ENCODE results near the gene OGT. TPM values are rescaled to one million over a fixed set of nuclear protein-coding genes. Genes with fewer than 3 reads are reported as not detected.

Gene OGT
- total RNA-seq, 2 experiments from 2014 or later, result 280 to 304 TPM

GRCh38 chrX:71616672-71617529 is 84.0 kb downstream of the OGT start:
- H3K36me3 Mint-ChIP-seq, result peaks cover 37% of the 10 kb centered on the region
- POLR2A ChIA-PET, result interaction anchor here (1.9 to 4.5 kb wide), 4 partner anchors 10 to 83 kb away, joined by 6 to 52 read pairs (median 18); partner anchors contain the start of gene OGT
- no peaks in the 10 kb centered on the region for H3K9me3 Mint-ChIP-seq
- no peaks in the 10 kb centered on the region for H3K27me3 Mint-ChIP-seq
- CTCF ChIA-PET, result interaction anchor here (1.1 to 3.0 kb wide), 7 partner anchors 10 to 82 kb away, joined by 3 to 13 read pairs (median 6); no protein-coding TSS in a partner anchor
- peaks cover 63% of the 10 kb centered on the region for H3K4me1 Mint-ChIP-seq (ENCODE audit: low read depth)
- DNase-seq, result peak; percentile 68
- peak overlapping the region; percentile 98 for H3K27ac Mint-ChIP-seq
- intact Hi-C loops (cut with micrococcal nuclease), result loop anchor here (1.0 kb wide), 1 partner anchor 33 kb away; no protein-coding TSS in a partner anchor
- peak overlapping the region; percentile 81 for H3K4me3 Mint-ChIP-seq

GRCh38 chrX:71617742-71618141 is 84.8 kb downstream of the OGT start:
- no peaks in the 10 kb centered on the region for H3K27me3 Mint-ChIP-seq
- peak overlapping the region; percentile 98 for H3K27ac Mint-ChIP-seq
- H3K9me3 Mint-ChIP-seq, result no peaks in the 10 kb centered on the region
- DNase-seq, result no peak
- intact Hi-C loops (cut with micrococcal nuclease), result loop anchor here (1.0 to 2.0 kb wide), 3 partner anchors 77 to 419 kb away; no protein-coding TSS in a partner anchor
- H3K4me1 Mint-ChIP-seq (ENCODE audit: low read depth), result peaks cover 72% of the 10 kb centered on the region
- peaks cover 34% of the 10 kb centered on the region for H3K36me3 Mint-ChIP-seq
- POLR2A ChIA-PET, result interaction anchor here (0.6 to 4.5 kb wide), 8 partner anchors 11 to 1363 kb away, joined by 3 to 52 read pairs (median 6); partner anchors contain the start of gene OGT
- CTCF ChIA-PET, result interaction anchor here (0.9 to 3.0 kb wide), 7 partner anchors 11 to 83 kb away, joined by 5 to 13 read pairs (median 6); no protein-coding TSS in a partner anchor
- peak overlapping the region; percentile 81 for H3K4me3 Mint-ChIP-seq

DNA sequence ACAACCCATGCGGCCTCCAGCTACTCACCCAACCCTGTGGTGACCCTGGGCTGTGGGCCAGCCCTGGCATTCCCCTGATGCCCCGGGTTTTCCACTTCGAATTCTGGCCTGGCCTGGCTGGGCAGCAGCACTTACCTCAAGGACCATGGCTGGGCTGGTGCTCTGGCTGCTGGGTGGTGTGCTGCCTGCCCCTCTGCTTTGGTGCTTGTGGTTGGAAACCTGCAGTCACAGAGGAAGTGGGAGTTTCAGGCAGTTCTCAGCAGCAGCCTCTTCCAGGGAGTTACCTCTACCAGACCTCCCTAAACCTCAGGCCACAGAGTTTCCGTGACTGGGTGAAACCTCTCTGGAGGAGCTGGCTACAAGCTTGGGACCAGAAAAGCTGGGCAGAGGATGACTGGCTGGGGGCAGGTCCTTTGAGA is 85.4 kb downstream of the OGT start, which contains the start of gene CXCR3:
TSS of gene CXCR3 (minus strand) at position 209 of the 419 bp plus-strand sequence. CDS start at position 147, 62 bp downstream.
- intact Hi-C loops (cut with micrococcal nuclease), result loop anchor here (1.0 to 2.0 kb wide), 3 partner anchors 78 to 420 kb away; no protein-coding TSS in a partner anchor
- Mint-ChIP-seq H3K27me3 (no peaks in the 10 kb centered on the region), H3K9me3 (no peaks in the 10 kb centered on the region), H3K4me3 (peak within 1 kb of the TSS; percentile 81), H3K4me1 (ENCODE audit: low read depth) (peaks cover 78% of the 10 kb centered on the region), H3K36me3 (peaks cover 28% of the 10 kb centered on the region), H3K27ac (peak within 1 kb of the TSS; percentile 98)
- DNase-seq, result peak; percentile 89
- POLR2A ChIA-PET, result interaction anchor here (0.5 to 4.5 kb wide), 12 partner anchors 9 to 1364 kb away, joined by 3 to 52 read pairs (median 4); partner anchors contain the start of genes OGT and TAF1
- CTCF ChIA-PET, result interaction anchor here (0.9 to 3.0 kb wide), 5 partner anchors 12 to 52 kb away, joined by 3 to 13 read pairs (median 6); no protein-coding TSS in a partner anchor

GRCh38 chrX:71618787-71619186 is 85.9 kb downstream of the OGT start:
- Mint-ChIP-seq H3K36me3 (peaks cover 27% of the 10 kb centered on the region), H3K27ac (peak overlapping the region; percentile 98), H3K9me3 (no peaks in the 10 kb centered on the region), H3K4me3 (peak overlapping the region; percentile 81), H3K27me3 (no peaks in the 10 kb centered on the region), H3K4me1 (ENCODE audit: low read depth) (peaks cover 79% of the 10 kb centered on the region)
- DNase-seq, result no peak
- CTCF ChIA-PET, result interaction anchor here (0.9 to 3.0 kb wide), 4 partner anchors 19 to 51 kb away, joined by 3 to 13 read pairs (median 8); no protein-coding TSS in a partner anchor
- intact Hi-C loops (cut with micrococcal nuclease), result loop anchor here (1.0 to 2.0 kb wide), 3 partner anchors 78 to 420 kb away; no protein-coding TSS in a partner anchor
- POLR2A ChIA-PET, result interaction anchor here (0.8 to 4.5 kb wide), 7 partner anchors 8 to 253 kb away, joined by 3 to 52 read pairs (median 6); partner anchors contain the start of genes OGT and TAF1

DNA sequence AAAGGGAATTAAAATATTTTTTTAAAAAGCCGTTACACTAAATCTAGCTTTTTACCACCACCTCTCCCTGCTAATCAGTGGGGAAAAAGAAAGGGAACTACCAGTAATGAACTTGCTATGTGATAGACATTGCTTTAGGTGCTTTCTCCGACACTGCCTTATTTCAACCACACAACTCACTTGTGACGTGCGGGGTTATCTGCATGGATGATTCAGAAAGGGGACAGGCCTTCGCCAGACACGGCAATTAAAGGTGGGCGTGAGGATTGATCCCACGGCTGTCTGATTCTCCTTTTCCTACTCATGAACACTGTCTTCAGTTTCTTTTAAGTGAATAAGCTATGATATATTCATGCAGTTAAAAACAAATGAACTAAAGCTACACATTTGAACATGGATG is 86.3 kb downstream of the OGT start:
- Mint-ChIP-seq H3K4me3 (peak overlapping the region; percentile 81), H3K4me1 (ENCODE audit: low read depth) (peaks cover 82% of the 10 kb centered on the region), H3K27ac (peak overlapping the region; percentile 98), H3K27me3 (no peaks in the 10 kb centered on the region), H3K9me3 (no peaks in the 10 kb centered on the region), H3K36me3 (peaks cover 27% of the 10 kb centered on the region)
- DNase-seq, result peak; percentile 83
- ChIA-PET CTCF (interaction anchor here (1.0 to 3.0 kb wide), 3 partner anchors 19 to 33 kb away, joined by 3 to 13 read pairs (median 11); no protein-coding TSS in a partner anchor), POLR2A (interaction anchor here (0.8 to 4.5 kb wide), 6 partner anchors 13 to 253 kb away, joined by 3 to 52 read pairs (median 10); partner anchors contain the start of genes OGT and TAF1)
- intact Hi-C loops (cut with micrococcal nuclease), result loop anchor here (2.0 kb wide), 2 partner anchors 78 to 420 kb away; no protein-coding TSS in a partner anchor

GRCh38 chrX:71619986-71620385 is 87.1 kb downstream of the OGT start:
- peak overlapping the region; percentile 98 for H3K27ac Mint-ChIP-seq
- CTCF ChIA-PET, result interaction anchor here (1.0 to 2.4 kb wide), 2 partner anchors 31 to 32 kb away, joined by 3 to 11 read pairs; no protein-coding TSS in a partner anchor
- intact Hi-C loops (cut with micrococcal nuclease), result loop anchor here (2.0 kb wide), 2 partner anchors 79 to 421 kb away; no protein-coding TSS in a partner anchor

DNA sequence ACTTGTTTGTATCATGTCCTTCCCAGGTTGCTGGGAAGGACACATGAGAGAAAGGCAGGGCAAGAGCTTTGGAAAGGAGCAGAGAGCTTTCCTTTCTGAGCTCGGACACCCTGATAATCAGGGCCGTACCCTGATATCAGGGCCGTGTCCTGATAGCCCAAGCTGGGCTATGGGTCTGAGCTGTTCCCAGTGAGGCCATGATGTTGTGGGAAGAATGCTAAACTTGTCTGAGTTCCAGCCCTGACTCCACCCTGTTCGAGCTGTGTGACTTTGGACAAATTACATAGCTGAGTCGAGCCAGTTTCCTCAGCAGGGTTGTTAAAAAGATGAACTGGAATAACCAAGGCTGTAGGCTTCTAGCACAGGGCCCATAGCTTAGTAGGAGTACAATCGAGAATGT is 88.7 kb downstream of the OGT start:
- Mint-ChIP-seq H3K27me3 (no peaks in the 10 kb centered on the region), H3K9me3 (no peaks in the 10 kb centered on the region), H3K36me3 (peaks cover 7% of the 10 kb centered on the region), H3K27ac (peak overlapping the region; percentile 92), H3K4me1 (ENCODE audit: low read depth) (peaks cover 75% of the 10 kb centered on the region), H3K4me3 (no peak overlapping the region)
- intact Hi-C loops (cut with micrococcal nuclease), result loop anchor here (1.0 kb wide), 1 partner anchor 17 kb away; no protein-coding TSS in a partner anchor
- ChIA-PET POLR2A (interaction anchor here (2.0 to 2.7 kb wide), 3 partner anchors 16 to 89 kb away, joined by 8 to 16 read pairs (median 13); partner anchors contain the start of gene OGT), CTCF (interaction anchor here (0.5 to 2.8 kb wide), 5 partner anchors 16 to 215 kb away, joined by 3 to 18 read pairs (median 7); no protein-coding TSS in a partner anchor)
- no peak for DNase-seq

More at GRCh38 chrX:71619986-71620385, 87.1 kb downstream of the OGT start:
- peaks cover 81% of the 10 kb centered on the region for H3K4me1 Mint-ChIP-seq (ENCODE audit: low read depth)
- H3K4me3 Mint-ChIP-seq, result no peak overlapping the region
- H3K36me3 Mint-ChIP-seq, result peaks cover 23% of the 10 kb centered on the region
- no peak for DNase-seq
- POLR2A ChIA-PET, result interaction anchor here (2.2 to 4.5 kb wide), 3 partner anchors 18 to 86 kb away, joined by 13 to 52 read pairs (median 30); partner anchors contain the start of gene OGT
- no peaks in the 10 kb centered on the region for H3K27me3 Mint-ChIP-seq
- H3K9me3 Mint-ChIP-seq, result no peaks in the 10 kb centered on the region

GRCh38 chrX:71622032-71622575 is 89.2 kb downstream of the OGT start:
- intact Hi-C loops (cut with micrococcal nuclease), result loop anchor here (1.0 kb wide), 1 partner anchor 16 kb away; no protein-coding TSS in a partner anchor
- Mint-ChIP-seq H3K4me3 (no peak overlapping the region), H3K36me3 (peaks cover 2% of the 10 kb centered on the region), H3K27me3 (no peaks in the 10 kb centered on the region), H3K4me1 (ENCODE audit: low read depth) (peaks cover 70% of the 10 kb centered on the region), H3K9me3 (no peaks in the 10 kb centered on the region), H3K27ac (peak overlapping the region; percentile 92)
- POLR2A ChIA-PET, result interaction anchor here (1.0 to 2.7 kb wide), 4 partner anchors 15 to 90 kb away, joined by 4 to 16 read pairs (median 10); partner anchors contain the start of gene OGT
- CTCF ChIA-PET, result interaction anchor here (0.5 to 2.8 kb wide), 6 partner anchors 14 to 215 kb away, joined by 3 to 18 read pairs (median 6); no protein-coding TSS in a partner anchor
- DNase-seq, result no peak

DNA sequence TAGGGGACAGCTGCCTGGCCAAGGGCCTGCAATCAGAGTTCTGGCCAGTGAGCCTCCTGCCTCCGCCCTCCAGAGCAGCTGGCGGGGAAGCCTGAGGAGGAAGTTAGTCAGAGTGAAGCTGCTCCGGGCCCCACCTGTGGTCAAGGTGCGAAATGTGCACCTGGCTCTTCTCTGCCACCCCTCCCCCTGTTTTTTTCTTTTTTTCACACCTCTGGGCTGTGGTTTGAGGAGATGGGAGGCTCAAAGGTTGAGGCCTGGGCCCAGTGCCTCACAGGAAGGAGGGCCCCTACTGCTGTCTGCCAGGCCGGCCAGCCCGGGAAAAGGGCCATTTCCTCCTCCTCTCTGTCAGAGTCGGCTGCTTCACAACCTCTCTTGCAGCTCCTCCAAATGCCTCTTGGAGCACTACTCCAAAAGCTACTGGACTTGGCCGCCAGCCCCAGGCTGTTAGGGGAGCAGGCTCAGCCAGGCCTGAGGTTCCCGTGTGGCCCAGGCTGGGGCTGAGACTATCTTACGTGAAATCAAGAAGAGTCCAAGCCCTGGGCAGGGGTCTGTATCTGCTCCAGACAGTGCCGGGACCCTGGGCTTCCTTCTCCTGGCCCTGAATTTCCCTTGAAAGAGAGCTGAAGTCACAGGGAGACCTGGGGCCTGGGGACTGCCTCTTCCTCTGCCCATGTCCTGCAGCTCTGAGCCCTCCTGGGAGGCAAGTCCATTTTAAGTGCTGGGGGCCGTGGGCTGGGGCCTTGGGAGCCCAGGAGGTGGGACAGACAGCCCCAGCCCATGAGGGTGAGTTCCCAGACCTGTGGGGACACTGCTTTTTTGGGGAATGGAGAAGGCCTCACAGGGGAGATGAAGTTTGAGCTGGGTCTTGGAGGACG is 89.9 kb downstream of the OGT start:
- peak overlapping the region; percentile 57 for H3K4me3 Mint-ChIP-seq
- POLR2A ChIA-PET, result interaction anchor here (1.0 to 2.7 kb wide), 4 partner anchors 14 to 91 kb away, joined by 4 to 16 read pairs (median 10); partner anchors contain the start of gene OGT
- H3K4me1 Mint-ChIP-seq (ENCODE audit: low read depth), result peaks cover 64% of the 10 kb centered on the region
- no peaks in the 10 kb centered on the region for H3K36me3 Mint-ChIP-seq
- CTCF ChIA-PET, result interaction anchor here (0.8 to 2.8 kb wide), 6 partner anchors 13 to 136 kb away, joined by 3 to 18 read pairs (median 6); no protein-coding TSS in a partner anchor
- peak; percentile 85 for DNase-seq
- peak overlapping the region; percentile 92 for H3K27ac Mint-ChIP-seq
- intact Hi-C loops (cut with micrococcal nuclease), result loop anchor here (1.0 kb wide), 1 partner anchor 15 kb away; no protein-coding TSS in a partner anchor
- H3K27me3 Mint-ChIP-seq, result no peaks in the 10 kb centered on the region
- H3K9me3 Mint-ChIP-seq, result no peaks in the 10 kb centered on the region

DNA sequence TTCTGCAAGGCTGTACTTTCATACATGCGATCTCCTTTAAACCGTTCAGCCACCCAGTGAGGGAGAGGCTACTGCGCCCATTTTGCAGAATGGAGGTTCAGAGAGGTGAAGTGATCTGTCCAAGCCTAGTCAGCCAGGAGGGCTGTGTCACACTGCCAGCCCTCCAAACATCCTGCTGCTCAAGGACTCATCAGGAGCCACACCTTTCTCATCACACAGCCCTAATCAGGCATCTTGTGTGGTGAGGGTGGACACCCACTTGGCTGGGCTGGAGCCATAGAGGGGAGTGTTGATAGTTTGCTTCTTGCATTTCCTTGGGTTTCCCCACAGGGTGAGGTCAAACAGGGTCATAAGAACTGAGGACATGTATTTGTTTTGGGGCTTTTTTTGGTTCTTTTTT is 90.8 kb downstream of the OGT start:
- POLR2A ChIA-PET, result interaction anchor here (2.7 kb wide), 1 partner anchor 92 kb away, joined by 13 read pairs; the partner anchor contains the start of gene OGT
- Mint-ChIP-seq H3K36me3 (no peaks in the 10 kb centered on the region), H3K4me1 (ENCODE audit: low read depth) (peaks cover 57% of the 10 kb centered on the region), H3K4me3 (peak overlapping the region; percentile 57), H3K9me3 (no peaks in the 10 kb centered on the region), H3K27me3 (no peaks in the 10 kb centered on the region), H3K27ac (peak overlapping the region; percentile 92)
- CTCF ChIA-PET, result interaction anchor here (0.8 to 2.8 kb wide), 4 partner anchors 12 to 137 kb away, joined by 3 to 18 read pairs (median 8); no protein-coding TSS in a partner anchor
- intact Hi-C loops (cut with micrococcal nuclease), result no loop called here
- DNase-seq, result peak; percentile 43

All from activated CD4-positive, alpha-beta memory T cell treated with anti-CD3 and anti-CD28 coated beads for 36 hours (primary cell).